ENCODE measurements around the gene MELK. TPM values are rescaled to one million over a fixed set of nuclear protein-coding genes. Genes with fewer than 3 reads are reported as not detected.

The MELK gene
- total and polyA plus RNA-seq, 4 donors: 9.8 to 12.9 (median 12.0) TPM

GRCh38 chr9:36679710-36680109, 107.0 kb downstream of the MELK start:
- no peaks in the 10 kb centered on the region for H3K9me3 ChIP-seq (ENCODE audit: control insufficient read depth, insufficient read depth, low read length)
- no peak overlapping the region for H3K4me3 ChIP-seq (ENCODE audit: low read depth, low read length)
- H3K4me1 ChIP-seq (ENCODE audit: control insufficient read depth, insufficient read depth, low read length): no peaks in the 10 kb centered on the region
- no peaks in the 10 kb centered on the region for H3K27me3 ChIP-seq (ENCODE audit: control insufficient read depth, insufficient read depth, low read length)
- no peaks in the 10 kb centered on the region for H3K36me3 ChIP-seq (ENCODE audit: control insufficient read depth, insufficient read depth, low read length)
- DNase-seq (ENCODE audit: low read depth in 4 of 6, low spot score in 6 of 6): no peak
- WGBS (ENCODE audit: insufficient coverage): no CpG with 5 or more reads among the region's 2 CpGs
- no peak overlapping the region for H3K27ac ChIP-seq (ENCODE audit: low read depth, low read length)

GRCh38 chr9:36686471-36686870, 113.8 kb downstream of the MELK start:
- no peaks in the 10 kb centered on the region for H3K36me3 ChIP-seq (ENCODE audit: control insufficient read depth, insufficient read depth, low read length)
- H3K27ac ChIP-seq (ENCODE audit: low read depth, low read length): no peak overlapping the region
- no peak overlapping the region for H3K4me3 ChIP-seq (ENCODE audit: low read depth, low read length)
- DNase-seq (ENCODE audit: low read depth in 4 of 6, low spot score in 6 of 6): no peak
- WGBS (ENCODE audit: insufficient coverage): 88% methylated on average over 1 of the region's 3 CpGs
- H3K27me3 ChIP-seq (ENCODE audit: control insufficient read depth, insufficient read depth, low read length): no peaks in the 10 kb centered on the region
- H3K4me1 ChIP-seq (ENCODE audit: control insufficient read depth, insufficient read depth, low read length): no peaks in the 10 kb centered on the region
- H3K9me3 ChIP-seq (ENCODE audit: control insufficient read depth, insufficient read depth, low read length): no peaks in the 10 kb centered on the region

GRCh38 chr9:36690412-36691168, 117.9 kb downstream of the MELK start:
- DNase-seq (ENCODE audit: low read depth in 4 of 6, low spot score in 6 of 6): no peak
- WGBS (ENCODE audit: insufficient coverage): no CpG with 5 or more reads among the region's 1 CpG
- H3K36me3 ChIP-seq (ENCODE audit: control insufficient read depth, insufficient read depth, low read length): no peaks in the 10 kb centered on the region

GRCh38 chr9:36691671-36692070, 119.0 kb downstream of the MELK start:
- no peaks in the 10 kb centered on the region for H3K36me3 ChIP-seq (ENCODE audit: control insufficient read depth, insufficient read depth, low read length)
- no peaks in the 10 kb centered on the region for H3K4me1 ChIP-seq (ENCODE audit: control insufficient read depth, insufficient read depth, low read length)
- no peak overlapping the region for H3K27ac ChIP-seq (ENCODE audit: low read depth, low read length)
- H3K4me3 ChIP-seq (ENCODE audit: low read depth, low read length): no peak overlapping the region
- no peak for DNase-seq (ENCODE audit: low read depth in 4 of 6, low spot score in 6 of 6)
- H3K9me3 ChIP-seq (ENCODE audit: control insufficient read depth, insufficient read depth, low read length): no peaks in the 10 kb centered on the region
- H3K27me3 ChIP-seq (ENCODE audit: control insufficient read depth, insufficient read depth, low read length): no peaks in the 10 kb centered on the region

More at GRCh38 chr9:36690412-36691168, 117.9 kb downstream of the MELK start:
- no peak overlapping the region for H3K4me3 ChIP-seq (ENCODE audit: low read depth, low read length)
- H3K27me3 ChIP-seq (ENCODE audit: control insufficient read depth, insufficient read depth, low read length): no peaks in the 10 kb centered on the region
- H3K4me1 ChIP-seq (ENCODE audit: control insufficient read depth, insufficient read depth, low read length): no peaks in the 10 kb centered on the region
- no peaks in the 10 kb centered on the region for H3K9me3 ChIP-seq (ENCODE audit: control insufficient read depth, insufficient read depth, low read length)
- no peak overlapping the region for H3K27ac ChIP-seq (ENCODE audit: low read depth, low read length)

- no peak overlapping the region for H3K4me3 ChIP-seq (ENCODE audit: low read depth, low read length)
- H3K9me3 ChIP-seq (ENCODE audit: control insufficient read depth, insufficient read depth, low read length): peaks cover 9% of the 10 kb centered on the region
- H3K27ac ChIP-seq (ENCODE audit: low read depth, low read length): no peak overlapping the region
- H3K36me3 ChIP-seq (ENCODE audit: control insufficient read depth, insufficient read depth, low read length): no peaks in the 10 kb centered on the region
- WGBS (ENCODE audit: insufficient coverage): 64% methylated on average over 3 of the region's 3 CpGs
- H3K27me3 ChIP-seq (ENCODE audit: control insufficient read depth, insufficient read depth, low read length): no peaks in the 10 kb centered on the region
- H3K4me1 ChIP-seq (ENCODE audit: control insufficient read depth, insufficient read depth, low read length): no peaks in the 10 kb centered on the region
- no peak for DNase-seq (ENCODE audit: low read depth in 4 of 6, low spot score in 6 of 6)
Observed at GRCh38 chr9:36698984-36699383, 126.3 kb downstream of the MELK start.

DNA sequence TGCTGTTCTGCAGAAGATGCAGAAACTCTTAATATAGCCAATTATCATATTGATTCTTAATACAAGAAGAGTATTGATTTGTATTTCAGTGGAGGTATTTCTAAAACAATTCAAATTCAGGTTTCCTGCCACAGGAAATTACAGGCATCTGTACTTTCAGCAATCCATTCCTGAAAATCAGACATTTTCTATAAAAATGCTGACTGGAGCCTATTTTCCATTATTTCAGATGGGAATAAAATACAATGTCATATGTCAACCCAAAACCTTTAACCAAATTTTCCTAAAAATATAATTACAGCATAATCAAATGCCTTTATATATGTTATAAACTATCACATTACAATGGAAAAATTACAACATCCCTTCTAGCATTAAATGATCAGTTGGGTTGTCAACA, 131.5 kb downstream of the MELK start:
- H3K9me3 ChIP-seq (ENCODE audit: control insufficient read depth, insufficient read depth, low read length): peaks cover 1% of the 10 kb centered on the region
- no peaks in the 10 kb centered on the region for H3K27me3 ChIP-seq (ENCODE audit: control insufficient read depth, insufficient read depth, low read length)
- H3K4me1 ChIP-seq (ENCODE audit: control insufficient read depth, insufficient read depth, low read length): no peaks in the 10 kb centered on the region
- DNase-seq (ENCODE audit: low read depth in 4 of 6, low spot score in 6 of 6): no peak
- H3K4me3 ChIP-seq (ENCODE audit: low read depth, low read length): no peak overlapping the region
- no peaks in the 10 kb centered on the region for H3K36me3 ChIP-seq (ENCODE audit: control insufficient read depth, insufficient read depth, low read length)
- H3K27ac ChIP-seq (ENCODE audit: low read depth, low read length): no peak overlapping the region

DNA sequence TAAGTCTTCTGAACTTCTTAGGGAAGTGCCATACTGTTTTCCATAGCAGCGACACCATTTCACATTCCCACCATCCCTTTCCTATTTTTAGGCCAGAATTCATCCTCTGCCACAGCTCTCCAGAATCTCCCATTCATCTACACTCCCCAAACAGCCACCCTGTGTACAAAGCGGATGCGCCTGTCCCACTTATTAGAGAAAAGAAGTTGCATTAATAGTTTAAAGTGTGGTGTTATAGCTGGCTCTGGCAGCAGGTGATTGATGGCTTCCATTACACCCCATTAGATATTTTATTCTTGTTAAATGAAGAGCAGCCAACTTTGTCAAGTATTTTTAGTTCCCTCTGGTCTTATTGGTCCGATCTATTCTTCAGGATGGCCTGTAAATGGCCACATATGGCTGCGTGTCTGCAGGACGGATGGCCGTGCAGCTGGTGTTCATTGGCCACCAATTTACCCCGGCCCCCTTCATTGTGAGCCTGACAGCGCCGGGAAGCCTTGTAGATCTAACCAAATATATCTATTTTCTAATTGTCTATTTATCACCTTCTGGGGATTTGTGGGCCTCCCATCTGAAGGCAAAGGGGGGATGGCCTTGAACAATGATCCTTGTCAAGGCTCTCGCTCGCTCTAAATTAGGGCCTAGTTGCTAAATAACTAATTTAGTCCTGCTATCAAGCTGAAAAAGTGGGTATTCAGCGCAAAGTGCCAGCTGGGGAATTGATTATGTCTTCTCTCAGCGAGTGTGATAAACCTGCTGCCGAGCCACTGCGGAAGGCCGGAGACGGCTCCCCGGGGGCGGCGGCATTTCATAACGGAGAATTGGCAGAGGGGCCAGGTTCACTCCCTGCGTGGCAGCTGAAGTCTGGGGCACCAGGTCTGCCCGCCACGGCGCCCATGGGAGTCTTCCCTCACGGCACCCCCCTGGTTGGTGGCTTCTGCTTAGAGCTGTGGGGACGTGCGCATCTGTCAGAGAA, 141.1 kb downstream of the MELK start:
- 38% methylated on average over 26 of the region's 29 CpGs for WGBS (ENCODE audit: insufficient coverage)
- H3K27ac ChIP-seq (ENCODE audit: low read depth, low read length): no peak overlapping the region
- DNase-seq (ENCODE audit: low read depth in 4 of 6, low spot score in 6 of 6): peak in 2 of 6 donors; percentile 27 to 91
- no peaks in the 10 kb centered on the region for H3K9me3 ChIP-seq (ENCODE audit: control insufficient read depth, insufficient read depth, low read length)
- H3K27me3 ChIP-seq (ENCODE audit: control insufficient read depth, insufficient read depth, low read length): no peaks in the 10 kb centered on the region
- peaks cover 9% of the 10 kb centered on the region for H3K4me1 ChIP-seq (ENCODE audit: control insufficient read depth, insufficient read depth, low read length)
- H3K36me3 ChIP-seq (ENCODE audit: control insufficient read depth, insufficient read depth, low read length): no peaks in the 10 kb centered on the region
- H3K4me3 ChIP-seq (ENCODE audit: low read depth, low read length): no peak overlapping the region

DNA sequence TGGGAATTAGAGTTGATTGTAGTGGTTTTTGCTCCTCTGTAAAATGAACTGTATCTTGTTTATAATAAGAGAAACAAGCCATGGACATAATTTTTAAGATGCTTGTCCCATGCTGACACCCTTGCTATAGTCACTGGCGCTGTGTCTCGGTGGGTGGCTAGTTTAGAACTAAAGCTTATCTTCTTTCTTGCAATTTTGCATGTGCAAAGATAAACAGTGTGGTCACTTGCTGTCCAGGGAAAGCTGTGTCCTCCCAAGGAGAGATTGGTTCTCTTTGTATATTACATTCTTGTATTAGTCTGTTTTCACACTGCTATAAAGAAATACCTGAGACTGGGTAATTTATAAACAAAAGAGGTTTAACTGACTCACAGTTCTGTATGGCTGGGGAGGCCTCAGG, 143.8 kb downstream of the MELK start:
- Histone ChIP-seq H3K27ac (ENCODE audit: low read depth, low read length) (no peak overlapping the region), H3K4me3 (ENCODE audit: low read depth, low read length) (no peak overlapping the region), H3K27me3 (ENCODE audit: control insufficient read depth, insufficient read depth, low read length) (no peaks in the 10 kb centered on the region), H3K4me1 (ENCODE audit: control insufficient read depth, insufficient read depth, low read length) (peaks cover 9% of the 10 kb centered on the region), H3K36me3 (ENCODE audit: control insufficient read depth, insufficient read depth, low read length) (no peaks in the 10 kb centered on the region), H3K9me3 (ENCODE audit: control insufficient read depth, insufficient read depth, low read length) (no peaks in the 10 kb centered on the region)
- WGBS (ENCODE audit: insufficient coverage): no CpG with 5 or more reads among the region's 2 CpGs
- no peak for DNase-seq (ENCODE audit: low read depth in 4 of 6, low spot score in 6 of 6)

GRCh38 chr9:36717276-36717675, 144.6 kb downstream of the MELK start:
- Histone ChIP-seq H3K4me3 (ENCODE audit: low read depth, low read length) (no peak overlapping the region), H3K27ac (ENCODE audit: low read depth, low read length) (no peak overlapping the region), H3K27me3 (ENCODE audit: control insufficient read depth, insufficient read depth, low read length) (no peaks in the 10 kb centered on the region), H3K36me3 (ENCODE audit: control insufficient read depth, insufficient read depth, low read length) (no peaks in the 10 kb centered on the region), H3K9me3 (ENCODE audit: control insufficient read depth, insufficient read depth, low read length) (no peaks in the 10 kb centered on the region), H3K4me1 (ENCODE audit: control insufficient read depth, insufficient read depth, low read length) (peaks cover 9% of the 10 kb centered on the region)
- WGBS (ENCODE audit: insufficient coverage): 67% methylated on average over 2 of the region's 3 CpGs
- no peak for DNase-seq (ENCODE audit: low read depth in 4 of 6, low spot score in 6 of 6)
